ENCODE data around the gene RABL6.

Gene RABL6

GRCh38 chr9:136846376-136847087 lies 38.8 kb downstream of the RABL6 start:
- DNase-seq (ENCODE audit: extremely low read depth, low read depth), result no peak
- TF ChIP-seq CTCF (IDR thresholded peaks at IDR 0.05; ENCODE audit: low read depth, low read length), result no peak

- DNase-seq (ENCODE audit: extremely low read depth, low read depth), result peak; percentile 38
- TF ChIP-seq CTCF (IDR thresholded peaks at IDR 0.05; ENCODE audit: low read depth, low read length), result no peak
Measured at GRCh38 chr9:136847088-136847825, 39.5 kb downstream of the RABL6 start.

GRCh38 chr9:136847826-136848392 lies 40.2 kb downstream of the RABL6 start:
- TF ChIP-seq CTCF (IDR thresholded peaks at IDR 0.05; ENCODE audit: low read depth, low read length), result no peak
- peak; percentile 46 for DNase-seq (ENCODE audit: extremely low read depth, low read depth)

GRCh38 chr9:136848393-136849037 lies 40.8 kb downstream of the RABL6 start:
- DNase-seq (ENCODE audit: extremely low read depth, low read depth), result no peak
- TF ChIP-seq CTCF (IDR thresholded peaks at IDR 0.05; ENCODE audit: low read depth, low read length), result no peak

- peak; percentile 98 for DNase-seq (ENCODE audit: extremely low read depth, low read depth)
- no peak for TF ChIP-seq CTCF (IDR thresholded peaks at IDR 0.05; ENCODE audit: low read depth, low read length)
Measured at GRCh38 chr9:136849038-136849959, 41.6 kb downstream of the RABL6 start, which contains the start of gene PHPT1. Gene PHPT1, plus strand, starts transcription at chr9:136849409. Its CDS starts 22 bp downstream, at chr9:136849431.

GRCh38 chr9:136849960-136850865 lies 42.5 kb downstream of the RABL6 start:
- TF ChIP-seq CTCF (IDR thresholded peaks at IDR 0.05; ENCODE audit: low read depth, low read length), result no peak
- DNase-seq (ENCODE audit: extremely low read depth, low read depth), result no peak

All from AG09319 (cell line).